HepG2 (cell line): ENCODE data around the gene RTN4RL2. TPM values are rescaled to one million over a fixed set of nuclear protein-coding genes. Genes with fewer than 3 reads are reported as not detected.

Experiments used
- CBX1 ChIP-seq: IDR thresholded peaks from one replicate; pipeline ENCODE4 v1.6.1; 2016; ENCODE audit warnings: antibody characterized with exemption, low read depth
- ELF4 ChIP-seq: sonication (generic); formaldehyde crosslinking; IDR thresholded peaks from 2 replicates; pipeline ENCODE4 v1.5.0; 2020; ENCODE audit warnings: missing genetic modification reagents, mild to moderate bottlenecking, moderate library complexity, borderline replicate concordance
- HDAC2 ChIP-seq: sonication (generic); formaldehyde crosslinking; IDR thresholded peaks from 2 replicates; pipeline ENCODE4 v1.4.0; 2020; ENCODE audit warnings: missing genetic modification reagents
- KDM1A ChIP-seq: IDR thresholded peaks from 2 replicates; pipeline ENCODE4 v1.6.1; 2016; ENCODE audit warnings: missing compliant biosample characterization
- KLF11 ChIP-seq: IDR thresholded peaks from 2 replicates; pipeline ENCODE4 v1.6.1; 2016; ENCODE audit warnings: missing compliant biosample characterization
- KLF6 ChIP-seq: IDR thresholded peaks from 2 replicates; pipeline ENCODE4 v1.8.0; 2016; ENCODE audit warnings: missing biosample characterization, missing genetic modification reagents
- MAFG ChIP-seq: sonication (generic); formaldehyde crosslinking; IDR thresholded peaks from 2 replicates; pipeline ENCODE4 v1.5.1; 2020; ENCODE audit warnings: mild to moderate bottlenecking, missing genetic modification reagents
- MBNL3 ChIP-seq: fragments of 250-450 bp; sonication (Bioruptor Pico); conservative IDR thresholded peaks from 2 replicates; pipeline ENCODE4 v1.8.0; 2022; ENCODE audit warnings: mild to moderate bottlenecking, inconsistent platforms
- NFIB ChIP-seq: sonication (generic); formaldehyde crosslinking; IDR thresholded peaks from 2 replicates; pipeline ENCODE4 v1.9.0; 2021; ENCODE audit warnings: missing genetic modification reagents, mild to moderate bottlenecking, borderline replicate concordance
- PAX8 ChIP-seq: sonication (generic); formaldehyde crosslinking; IDR thresholded peaks from 2 replicates; pipeline ENCODE4 v1.8.0; 2022; ENCODE audit warnings: mild to moderate bottlenecking, missing genetic modification reagents, borderline replicate concordance
- RXRB ChIP-seq: IDR thresholded peaks from 2 replicates; pipeline ENCODE4 v1.6.1; 2016; ENCODE audit warnings: borderline replicate concordance, missing genetic modification reagents, missing compliant biosample characterization
- ZSCAN29 ChIP-seq: sonication (generic); formaldehyde crosslinking; conservative IDR thresholded peaks from 2 replicates; pipeline ENCODE4 v1.4.0; 2020; ENCODE audit warnings: mild to moderate bottlenecking, missing genetic modification reagents
- polyA plus RNA-seq, 8 experiments: library from polyadenylated mRNA; depleted of rRNA in 3 of 8; stranded (reverse) in 7 of 8; unstranded in 1 of 8; fragments of >200 nt; fragmentation: Illumina TruSeq in 4 of 8; extraction: Trizol in 4 of 8; gene quantifications; 2 replicates each; pipeline versions ENCODE4 v1.2.1 to v1.2.3, GENCODE V29; 2011 to 2016; ENCODE audit warnings: low read depth in 4 of 8, missing spikeins in 1 of 8, mixed read lengths in 1 of 8; ENCODE audit not compliant: insufficient read depth in 1 of 8
- total RNA-seq, 5 experiments: library from RNA; depleted of rRNA; stranded (reverse); fragments of >200 nt; fragmentation: Illumina TruSeq; extraction: Trizol; gene quantifications; 2 replicates each; pipeline ENCODE4 v1.2.3, GENCODE V29; 2016; ENCODE audit warnings: low read depth in 1 of 5
- TF ChIP-seq, protein P1 (sequence below): sonication (generic); formaldehyde crosslinking; IDR thresholded peaks from 2 replicates; pipeline ENCODE4 v1.4.0; 2020; ENCODE audit warnings: missing genetic modification reagents
- TF ChIP-seq, protein P2 (sequence below): sonication (generic); IDR thresholded peaks from 2 replicates; pipeline ENCODE4 v1.6.1; 2016; ENCODE audit warnings: low read depth, borderline replicate concordance
- TF ChIP-seq, protein P3 (sequence below): sonication (generic); formaldehyde crosslinking; IDR thresholded peaks from 2 replicates; pipeline ENCODE4 v1.5.0; 2020; ENCODE audit warnings: mild to moderate bottlenecking, missing genetic modification reagents, borderline replicate concordance

RTN4RL2 gene
- total and polyA plus RNA-seq, 2 of the 13 experiments (the other 11 are each of a cell fraction or from before 2014, with no cell fraction given) = 1.3 to 4.3 TPM

DNA sequence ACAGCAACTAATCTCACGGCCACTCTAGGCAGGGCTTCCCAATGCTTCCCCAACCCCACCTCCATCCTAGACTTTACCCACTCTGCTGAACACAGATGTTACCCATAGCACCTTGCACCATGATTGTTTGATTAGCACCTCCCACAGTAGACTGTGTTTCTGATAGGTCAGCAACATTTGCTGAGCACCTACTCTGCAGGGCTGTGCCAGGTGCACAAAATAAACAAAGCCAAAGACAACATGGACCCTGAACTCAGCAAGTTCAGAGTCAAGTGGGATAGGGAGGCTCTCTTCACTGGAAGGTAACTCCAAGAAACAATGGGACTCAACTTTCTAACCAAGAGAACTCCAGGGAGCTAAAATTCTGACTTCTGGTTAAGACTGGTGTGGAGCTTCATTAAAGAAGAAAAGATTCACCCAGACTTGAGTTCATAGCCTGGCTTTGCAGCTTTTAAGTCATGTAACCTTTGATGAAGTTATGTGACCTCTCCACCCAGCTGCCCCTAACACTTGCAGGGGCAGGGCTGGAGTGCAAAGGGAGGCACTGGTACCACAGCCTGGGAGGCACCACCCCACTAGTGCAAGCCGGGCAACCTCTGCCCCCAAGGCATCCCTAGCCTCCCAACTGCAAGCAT lies 6.7 kb upstream of the RTN4RL2 start (continued):
- TF ChIP-seq, protein P1, sequence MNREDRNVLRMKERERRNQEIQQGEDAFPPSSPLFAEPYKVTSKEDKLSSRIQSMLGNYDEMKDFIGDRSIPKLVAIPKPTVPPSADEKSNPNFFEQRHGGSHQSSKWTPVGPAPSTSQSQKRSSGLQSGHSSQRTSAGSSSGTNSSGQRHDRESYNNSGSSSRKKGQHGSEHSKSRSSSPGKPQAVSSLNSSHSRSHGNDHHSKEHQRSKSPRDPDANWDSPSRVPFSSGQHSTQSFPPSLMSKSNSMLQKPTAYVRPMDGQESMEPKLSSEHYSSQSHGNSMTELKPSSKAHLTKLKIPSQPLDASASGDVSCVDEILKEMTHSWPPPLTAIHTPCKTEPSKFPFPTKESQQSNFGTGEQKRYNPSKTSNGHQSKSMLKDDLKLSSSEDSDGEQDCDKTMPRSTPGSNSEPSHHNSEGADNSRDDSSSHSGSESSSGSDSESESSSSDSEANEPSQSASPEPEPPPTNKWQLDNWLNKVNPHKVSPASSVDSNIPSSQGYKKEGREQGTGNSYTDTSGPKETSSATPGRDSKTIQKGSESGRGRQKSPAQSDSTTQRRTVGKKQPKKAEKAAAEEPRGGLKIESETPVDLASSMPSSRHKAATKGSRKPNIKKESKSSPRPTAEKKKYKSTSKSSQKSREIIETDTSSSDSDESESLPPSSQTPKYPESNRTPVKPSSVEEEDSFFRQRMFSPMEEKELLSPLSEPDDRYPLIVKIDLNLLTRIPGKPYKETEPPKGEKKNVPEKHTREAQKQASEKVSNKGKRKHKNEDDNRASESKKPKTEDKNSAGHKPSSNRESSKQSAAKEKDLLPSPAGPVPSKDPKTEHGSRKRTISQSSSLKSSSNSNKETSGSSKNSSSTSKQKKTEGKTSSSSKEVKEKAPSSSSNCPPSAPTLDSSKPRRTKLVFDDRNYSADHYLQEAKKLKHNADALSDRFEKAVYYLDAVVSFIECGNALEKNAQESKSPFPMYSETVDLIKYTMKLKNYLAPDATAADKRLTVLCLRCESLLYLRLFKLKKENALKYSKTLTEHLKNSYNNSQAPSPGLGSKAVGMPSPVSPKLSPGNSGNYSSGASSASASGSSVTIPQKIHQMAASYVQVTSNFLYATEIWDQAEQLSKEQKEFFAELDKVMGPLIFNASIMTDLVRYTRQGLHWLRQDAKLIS (CRISPR knock-in tag) = no peak
- TF ChIP-seq KLF11 (0 out of 2 replicates have a peak, but pooled peaks have one; percentile 45), MBNL3 (CRISPR knock-in tag) (no peak), MAFG (CRISPR knock-in tag) (no peak), CBX1 (peak; percentile 54), RXRB (peak; percentile 90), KDM1A (CRISPR knock-in tag) (peak; percentile 62; the same call in 1 of the 2 replicates), ZSCAN29 (CRISPR knock-in tag) (peak; percentile 61; the same call in 1 of the 2 replicates), NFIB (no peak), ELF4 (0 out of 2 replicates have a peak, but pooled peaks have one; percentile 35), PAX8 (no peak), HDAC2 (CRISPR knock-in tag) (peak; percentile 92), KLF6 (peak; percentile 59; the same call in 1 of the 2 replicates)
- TF ChIP-seq, protein P2, sequence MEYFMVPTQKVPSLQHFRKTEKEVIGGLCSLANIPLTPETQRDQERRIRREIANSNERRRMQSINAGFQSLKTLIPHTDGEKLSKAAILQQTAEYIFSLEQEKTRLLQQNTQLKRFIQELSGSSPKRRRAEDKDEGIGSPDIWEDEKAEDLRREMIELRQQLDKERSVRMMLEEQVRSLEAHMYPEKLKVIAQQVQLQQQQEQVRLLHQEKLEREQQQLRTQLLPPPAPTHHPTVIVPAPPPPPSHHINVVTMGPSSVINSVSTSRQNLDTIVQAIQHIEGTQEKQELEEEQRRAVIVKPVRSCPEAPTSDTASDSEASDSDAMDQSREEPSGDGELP = peak; percentile 92
- TF ChIP-seq, protein P3, sequence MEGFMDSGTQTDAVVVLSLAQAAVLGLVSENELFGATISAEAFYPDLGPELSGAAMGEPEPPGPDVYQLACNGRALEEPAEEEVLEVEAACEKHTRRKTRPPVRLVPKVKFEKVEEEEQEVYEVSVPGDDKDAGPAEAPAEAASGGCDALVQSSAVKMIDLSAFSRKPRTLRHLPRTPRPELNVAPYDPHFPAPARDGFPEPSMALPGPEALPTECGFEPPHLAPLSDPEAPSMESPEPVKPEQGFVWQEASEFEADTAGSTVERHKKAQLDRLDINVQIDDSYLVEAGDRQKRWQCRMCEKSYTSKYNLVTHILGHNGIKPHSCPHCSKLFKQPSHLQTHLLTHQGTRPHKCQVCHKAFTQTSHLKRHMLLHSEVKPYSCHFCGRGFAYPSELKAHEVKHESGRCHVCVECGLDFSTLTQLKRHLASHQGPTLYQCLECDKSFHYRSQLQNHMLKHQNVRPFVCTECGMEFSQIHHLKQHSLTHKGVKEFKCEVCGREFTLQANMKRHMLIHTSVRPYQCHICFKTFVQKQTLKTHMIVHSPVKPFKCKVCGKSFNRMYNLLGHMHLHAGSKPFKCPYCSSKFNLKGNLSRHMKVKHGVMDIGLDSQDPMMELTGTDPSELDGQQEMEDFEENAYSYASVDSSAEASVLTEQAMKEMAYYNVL (CRISPR knock-in tag) = peak; percentile 39; the same call in 1 of the 2 replicates
